Measurements from ENCODE around the gene MIPOL1.

DNA sequence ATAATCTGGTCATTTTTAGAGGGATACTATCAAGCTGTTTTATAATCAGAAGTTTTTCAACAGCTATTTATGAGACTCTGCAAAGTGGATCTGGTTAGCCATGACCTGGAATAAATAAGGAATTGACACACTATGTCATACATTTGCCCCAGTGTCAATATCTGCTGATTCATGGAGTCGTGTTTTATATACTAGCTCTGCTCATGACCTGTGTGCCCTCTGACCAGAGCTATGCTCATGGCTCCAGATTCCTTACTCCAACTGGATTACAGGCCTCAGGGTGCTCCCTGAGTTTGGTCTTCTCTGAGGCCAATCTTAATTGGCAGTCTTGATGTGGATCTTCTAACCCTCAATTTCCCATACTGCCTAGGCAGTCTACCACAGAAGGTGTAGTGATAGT, 256.2 kb downstream of the MIPOL1 start:
- no peak for TF ChIP-seq EZH2phosphoT487 (IDR thresholded peaks at IDR 0.05; ENCODE audit: unreplicated experiment)
- TF ChIP-seq, protein P1, sequence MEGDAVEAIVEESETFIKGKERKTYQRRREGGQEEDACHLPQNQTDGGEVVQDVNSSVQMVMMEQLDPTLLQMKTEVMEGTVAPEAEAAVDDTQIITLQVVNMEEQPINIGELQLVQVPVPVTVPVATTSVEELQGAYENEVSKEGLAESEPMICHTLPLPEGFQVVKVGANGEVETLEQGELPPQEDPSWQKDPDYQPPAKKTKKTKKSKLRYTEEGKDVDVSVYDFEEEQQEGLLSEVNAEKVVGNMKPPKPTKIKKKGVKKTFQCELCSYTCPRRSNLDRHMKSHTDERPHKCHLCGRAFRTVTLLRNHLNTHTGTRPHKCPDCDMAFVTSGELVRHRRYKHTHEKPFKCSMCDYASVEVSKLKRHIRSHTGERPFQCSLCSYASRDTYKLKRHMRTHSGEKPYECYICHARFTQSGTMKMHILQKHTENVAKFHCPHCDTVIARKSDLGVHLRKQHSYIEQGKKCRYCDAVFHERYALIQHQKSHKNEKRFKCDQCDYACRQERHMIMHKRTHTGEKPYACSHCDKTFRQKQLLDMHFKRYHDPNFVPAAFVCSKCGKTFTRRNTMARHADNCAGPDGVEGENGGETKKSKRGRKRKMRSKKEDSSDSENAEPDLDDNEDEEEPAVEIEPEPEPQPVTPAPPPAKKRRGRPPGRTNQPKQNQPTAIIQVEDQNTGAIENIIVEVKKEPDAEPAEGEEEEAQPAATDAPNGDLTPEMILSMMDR (conservative IDR thresholded peaks at IDR 0.05; ENCODE audit: low read depth in 2 of 2): no peak
- no peak for TF ChIP-seq POLR2AphosphoS5 (IDR thresholded peaks at IDR 0.05; ENCODE audit: low read depth)
- no peak for TF ChIP-seq EZH2 (IDR thresholded peaks at IDR 0.05; ENCODE audit: low read depth, unreplicated experiment)
- TF ChIP-seq CREB1 (CRISPR knock-in tag; IDR thresholded peaks at IDR 0.05; ENCODE audit: low read depth): no peak
- TF ChIP-seq, protein P2, sequence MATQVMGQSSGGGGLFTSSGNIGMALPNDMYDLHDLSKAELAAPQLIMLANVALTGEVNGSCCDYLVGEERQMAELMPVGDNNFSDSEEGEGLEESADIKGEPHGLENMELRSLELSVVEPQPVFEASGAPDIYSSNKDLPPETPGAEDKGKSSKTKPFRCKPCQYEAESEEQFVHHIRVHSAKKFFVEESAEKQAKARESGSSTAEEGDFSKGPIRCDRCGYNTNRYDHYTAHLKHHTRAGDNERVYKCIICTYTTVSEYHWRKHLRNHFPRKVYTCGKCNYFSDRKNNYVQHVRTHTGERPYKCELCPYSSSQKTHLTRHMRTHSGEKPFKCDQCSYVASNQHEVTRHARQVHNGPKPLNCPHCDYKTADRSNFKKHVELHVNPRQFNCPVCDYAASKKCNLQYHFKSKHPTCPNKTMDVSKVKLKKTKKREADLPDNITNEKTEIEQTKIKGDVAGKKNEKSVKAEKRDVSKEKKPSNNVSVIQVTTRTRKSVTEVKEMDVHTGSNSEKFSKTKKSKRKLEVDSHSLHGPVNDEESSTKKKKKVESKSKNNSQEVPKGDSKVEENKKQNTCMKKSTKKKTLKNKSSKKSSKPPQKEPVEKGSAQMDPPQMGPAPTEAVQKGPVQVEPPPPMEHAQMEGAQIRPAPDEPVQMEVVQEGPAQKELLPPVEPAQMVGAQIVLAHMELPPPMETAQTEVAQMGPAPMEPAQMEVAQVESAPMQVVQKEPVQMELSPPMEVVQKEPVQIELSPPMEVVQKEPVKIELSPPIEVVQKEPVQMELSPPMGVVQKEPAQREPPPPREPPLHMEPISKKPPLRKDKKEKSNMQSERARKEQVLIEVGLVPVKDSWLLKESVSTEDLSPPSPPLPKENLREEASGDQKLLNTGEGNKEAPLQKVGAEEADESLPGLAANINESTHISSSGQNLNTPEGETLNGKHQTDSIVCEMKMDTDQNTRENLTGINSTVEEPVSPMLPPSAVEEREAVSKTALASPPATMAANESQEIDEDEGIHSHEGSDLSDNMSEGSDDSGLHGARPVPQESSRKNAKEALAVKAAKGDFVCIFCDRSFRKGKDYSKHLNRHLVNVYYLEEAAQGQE (IDR thresholded peaks at IDR 0.05; ENCODE audit: unreplicated experiment): no peak
- TF ChIP-seq STAT1 (IDR thresholded peaks at IDR 0.05; ENCODE audit: unreplicated experiment): no peak
- TF ChIP-seq ZNF114 (CRISPR knock-in tag; IDR thresholded peaks at IDR 0.05): no peak
- TF ChIP-seq JUNB (IDR thresholded peaks at IDR 0.05; ENCODE audit: unreplicated experiment): no peak
- TF ChIP-seq, protein P3, sequence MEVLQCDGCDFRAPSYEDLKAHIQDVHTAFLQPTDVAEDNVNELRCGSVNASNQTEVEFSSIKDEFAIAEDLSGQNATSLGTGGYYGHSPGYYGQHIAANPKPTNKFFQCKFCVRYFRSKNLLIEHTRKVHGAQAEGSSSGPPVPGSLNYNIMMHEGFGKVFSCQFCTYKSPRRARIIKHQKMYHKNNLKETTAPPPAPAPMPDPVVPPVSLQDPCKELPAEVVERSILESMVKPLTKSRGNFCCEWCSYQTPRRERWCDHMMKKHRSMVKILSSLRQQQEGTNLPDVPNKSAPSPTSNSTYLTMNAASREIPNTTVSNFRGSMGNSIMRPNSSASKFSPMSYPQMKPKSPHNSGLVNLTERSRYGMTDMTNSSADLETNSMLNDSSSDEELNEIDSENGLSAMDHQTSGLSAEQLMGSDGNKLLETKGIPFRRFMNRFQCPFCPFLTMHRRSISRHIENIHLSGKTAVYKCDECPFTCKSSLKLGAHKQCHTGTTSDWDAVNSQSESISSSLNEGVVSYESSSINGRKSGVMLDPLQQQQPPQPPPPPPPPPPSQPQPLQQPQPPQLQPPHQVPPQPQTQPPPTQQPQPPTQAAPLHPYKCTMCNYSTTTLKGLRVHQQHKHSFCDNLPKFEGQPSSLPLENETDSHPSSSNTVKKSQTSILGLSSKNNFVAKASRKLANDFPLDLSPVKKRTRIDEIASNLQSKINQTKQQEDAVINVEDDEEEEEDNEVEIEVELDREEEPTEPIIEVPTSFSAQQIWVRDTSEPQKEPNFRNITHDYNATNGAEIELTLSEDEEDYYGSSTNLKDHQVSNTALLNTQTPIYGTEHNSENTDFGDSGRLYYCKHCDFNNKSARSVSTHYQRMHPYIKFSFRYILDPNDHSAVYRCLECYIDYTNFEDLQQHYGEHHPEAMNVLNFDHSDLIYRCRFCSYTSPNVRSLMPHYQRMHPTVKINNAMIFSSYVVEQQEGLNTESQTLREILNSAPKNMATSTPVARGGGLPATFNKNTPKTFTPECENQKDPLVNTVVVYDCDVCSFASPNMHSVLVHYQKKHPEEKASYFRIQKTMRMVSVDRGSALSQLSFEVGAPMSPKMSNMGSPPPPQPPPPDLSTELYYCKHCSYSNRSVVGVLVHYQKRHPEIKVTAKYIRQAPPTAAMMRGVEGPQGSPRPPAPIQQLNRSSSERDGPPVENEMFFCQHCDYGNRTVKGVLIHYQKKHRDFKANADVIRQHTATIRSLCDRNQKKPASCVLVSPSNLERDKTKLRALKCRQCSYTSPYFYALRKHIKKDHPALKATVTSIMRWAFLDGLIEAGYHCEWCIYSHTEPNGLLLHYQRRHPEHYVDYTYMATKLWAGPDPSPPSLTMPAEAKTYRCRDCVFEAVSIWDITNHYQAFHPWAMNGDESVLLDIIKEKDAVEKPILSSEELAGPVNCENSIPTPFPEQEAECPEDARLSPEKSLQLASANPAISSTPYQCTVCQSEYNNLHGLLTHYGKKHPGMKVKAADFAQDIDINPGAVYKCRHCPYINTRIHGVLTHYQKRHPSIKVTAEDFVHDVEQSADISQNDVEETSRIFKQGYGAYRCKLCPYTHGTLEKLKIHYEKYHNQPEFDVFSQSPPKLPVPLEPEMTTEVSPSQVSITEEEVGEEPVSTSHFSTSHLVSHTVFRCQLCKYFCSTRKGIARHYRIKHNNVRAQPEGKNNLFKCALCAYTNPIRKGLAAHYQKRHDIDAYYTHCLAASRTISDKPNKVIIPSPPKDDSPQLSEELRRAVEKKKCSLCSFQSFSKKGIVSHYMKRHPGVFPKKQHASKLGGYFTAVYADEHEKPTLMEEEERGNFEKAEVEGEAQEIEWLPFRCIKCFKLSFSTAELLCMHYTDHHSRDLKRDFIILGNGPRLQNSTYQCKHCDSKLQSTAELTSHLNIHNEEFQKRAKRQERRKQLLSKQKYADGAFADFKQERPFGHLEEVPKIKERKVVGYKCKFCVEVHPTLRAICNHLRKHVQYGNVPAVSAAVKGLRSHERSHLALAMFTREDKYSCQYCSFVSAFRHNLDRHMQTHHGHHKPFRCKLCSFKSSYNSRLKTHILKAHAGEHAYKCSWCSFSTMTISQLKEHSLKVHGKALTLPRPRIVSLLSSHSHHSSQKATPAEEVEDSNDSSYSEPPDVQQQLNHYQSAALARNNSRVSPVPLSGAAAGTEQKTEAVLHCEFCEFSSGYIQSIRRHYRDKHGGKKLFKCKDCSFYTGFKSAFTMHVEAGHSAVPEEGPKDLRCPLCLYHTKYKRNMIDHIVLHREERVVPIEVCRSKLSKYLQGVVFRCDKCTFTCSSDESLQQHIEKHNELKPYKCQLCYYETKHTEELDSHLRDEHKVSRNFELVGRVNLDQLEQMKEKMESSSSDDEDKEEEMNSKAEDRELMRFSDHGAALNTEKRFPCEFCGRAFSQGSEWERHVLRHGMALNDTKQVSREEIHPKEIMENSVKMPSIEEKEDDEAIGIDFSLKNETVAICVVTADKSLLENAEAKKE (CRISPR knock-in tag; IDR thresholded peaks at IDR 0.05): no peak
- TF ChIP-seq NANOG (IDR thresholded peaks at IDR 0.05; ENCODE audit: borderline replicate concordance): no peak
- TF ChIP-seq, protein P4, sequence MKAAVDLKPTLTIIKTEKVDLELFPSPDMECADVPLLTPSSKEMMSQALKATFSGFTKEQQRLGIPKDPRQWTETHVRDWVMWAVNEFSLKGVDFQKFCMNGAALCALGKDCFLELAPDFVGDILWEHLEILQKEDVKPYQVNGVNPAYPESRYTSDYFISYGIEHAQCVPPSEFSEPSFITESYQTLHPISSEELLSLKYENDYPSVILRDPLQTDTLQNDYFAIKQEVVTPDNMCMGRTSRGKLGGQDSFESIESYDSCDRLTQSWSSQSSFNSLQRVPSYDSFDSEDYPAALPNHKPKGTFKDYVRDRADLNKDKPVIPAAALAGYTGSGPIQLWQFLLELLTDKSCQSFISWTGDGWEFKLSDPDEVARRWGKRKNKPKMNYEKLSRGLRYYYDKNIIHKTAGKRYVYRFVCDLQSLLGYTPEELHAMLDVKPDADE (IDR thresholded peaks at IDR 0.05): no peak
- TF ChIP-seq ZNF331 (CRISPR knock-in tag; IDR thresholded peaks at IDR 0.05; ENCODE audit: low read depth): no peak

All from GM23338 (cell line).